ENCODE data around the gene SH3BP4.
"Not testable (repeated sequence)": the region's sequence is repeated elsewhere in the genome, so short reads cannot be mapped to it uniquely, and the experiment has no call there.

Gene SH3BP4

GRCh38 chr2:235010117-235010714 lies 58.4 kb downstream of the SH3BP4 start:
- H3K36me3 ChIP-seq (ENCODE audit: insufficient read depth, low read length): no peaks in the 10 kb centered on the region; the same call in 1 of the 2 replicates
- H3K4me3 ChIP-seq: no peak overlapping the region
- no peaks in the 10 kb centered on the region for H3K9me3 ChIP-seq (ENCODE audit: low read depth, low read length)
- H3K9ac ChIP-seq (ENCODE audit: insufficient read length): no peak overlapping the region
- no peak for TF ChIP-seq POLR2AphosphoS5 (IDR thresholded peaks at IDR 0.05; ENCODE audit: borderline replicate concordance, low read depth, low read length)
- no peak for TF ChIP-seq EZH2 (IDR thresholded peaks at IDR 0.05)
- no peak for TF ChIP-seq FOXP2 (optimal IDR thresholded peaks at IDR 0.05; ENCODE audit: control extremely low read depth, extremely low read length, insufficient read depth)
- H3K27ac ChIP-seq: no peak overlapping the region
- no peak for DNase-seq (ENCODE audit: low read depth, low spot score)

DNA sequence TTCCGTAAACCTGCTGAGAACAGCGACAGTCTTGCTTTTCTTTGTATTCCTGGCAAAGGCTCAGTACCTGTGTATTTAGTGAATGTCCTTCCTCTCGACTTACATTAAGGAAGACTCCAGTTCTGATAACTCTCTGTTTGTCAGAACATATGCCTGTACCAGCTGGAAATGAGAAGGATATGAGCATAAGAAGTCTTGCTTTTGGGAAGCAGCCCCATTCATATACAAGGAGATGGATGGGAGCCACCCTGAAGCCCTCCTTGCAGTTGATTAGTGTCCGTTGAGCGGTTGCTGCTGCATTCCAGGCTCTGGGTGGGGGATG lies 59.8 kb downstream of the SH3BP4 start:
- no peak overlapping the region for H3K27ac ChIP-seq
- DNase-seq (ENCODE audit: low read depth, low spot score): no peak

DNA sequence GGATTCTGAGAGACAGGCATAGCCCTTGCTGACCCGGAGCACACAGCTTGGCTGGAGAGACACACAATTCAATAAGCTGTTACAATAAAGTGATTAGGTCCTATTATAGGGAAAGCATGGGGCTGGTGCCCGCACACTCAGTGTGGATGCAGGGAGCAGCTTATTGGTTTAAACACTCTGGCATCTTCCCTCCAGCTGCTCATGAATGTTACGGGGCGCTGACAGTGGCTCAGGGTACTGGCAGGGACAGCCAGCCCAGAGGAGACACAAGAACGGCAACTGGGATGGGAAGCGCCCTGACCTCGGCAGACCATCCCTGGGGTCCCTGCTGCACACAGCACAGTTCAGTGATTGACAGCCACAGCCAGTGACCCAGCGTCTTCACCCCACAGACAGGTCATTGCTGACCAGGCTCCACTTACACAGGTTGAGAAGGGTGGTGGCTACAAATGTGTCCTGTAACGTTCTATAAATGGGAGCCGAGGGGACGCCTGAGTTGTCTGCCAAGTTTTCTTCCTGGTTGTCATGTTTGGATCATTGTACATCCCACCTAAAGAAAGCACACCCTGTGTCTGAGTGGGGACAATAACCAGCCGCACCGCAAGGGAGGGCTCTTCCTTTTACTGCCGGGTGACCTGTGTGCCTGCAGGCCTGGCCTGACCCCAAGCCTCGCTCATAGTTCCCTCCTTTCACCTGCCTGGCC lies 60.3 kb downstream of the SH3BP4 start:
- H3K9ac ChIP-seq (ENCODE audit: insufficient read length): no peak overlapping the region
- H3K9me3 ChIP-seq (ENCODE audit: low read depth, low read length): no peaks in the 10 kb centered on the region
- H3K36me3 ChIP-seq (ENCODE audit: insufficient read depth, low read length): peaks cover 3% of the 10 kb centered on the region; the same call in 1 of the 2 replicates
- no peak overlapping the region for H3K4me3 ChIP-seq
- no peak overlapping the region for H3K27ac ChIP-seq
- TF ChIP-seq FOXP2 (optimal IDR thresholded peaks at IDR 0.05; ENCODE audit: control extremely low read depth, extremely low read length, insufficient read depth) (no peak), EZH2 (IDR thresholded peaks at IDR 0.05) (no peak), POLR2AphosphoS5 (IDR thresholded peaks at IDR 0.05; ENCODE audit: borderline replicate concordance, low read depth, low read length) (no peak)
- no peak for DNase-seq (ENCODE audit: low read depth, low spot score)

More for the DNA sequence above, 59.8 kb downstream of the SH3BP4 start:
- TF ChIP-seq EZH2 (IDR thresholded peaks at IDR 0.05) (no peak), POLR2AphosphoS5 (IDR thresholded peaks at IDR 0.05; ENCODE audit: borderline replicate concordance, low read depth, low read length) (no peak), FOXP2 (optimal IDR thresholded peaks at IDR 0.05; ENCODE audit: control extremely low read depth, extremely low read length, insufficient read depth) (no peak)
- H3K9me3 ChIP-seq (ENCODE audit: low read depth, low read length): no peaks in the 10 kb centered on the region
- H3K9ac ChIP-seq (ENCODE audit: insufficient read length): no peak overlapping the region
- H3K4me3 ChIP-seq: no peak overlapping the region
- peaks cover 3% of the 10 kb centered on the region; the same call in 1 of the 2 replicates for H3K36me3 ChIP-seq (ENCODE audit: insufficient read depth, low read length)

- Histone ChIP-seq H3K27ac (no peak overlapping the region), H3K9ac (ENCODE audit: insufficient read length) (no peak overlapping the region), H3K36me3 (ENCODE audit: insufficient read depth, low read length) (peaks cover 3% of the 10 kb centered on the region; the same call in 1 of the 2 replicates), H3K9me3 (ENCODE audit: low read depth, low read length) (no peaks in the 10 kb centered on the region), H3K4me3 (no peak overlapping the region)
- DNase-seq (ENCODE audit: low read depth, low spot score): no peak
- TF ChIP-seq POLR2AphosphoS5 (IDR thresholded peaks at IDR 0.05; ENCODE audit: borderline replicate concordance, low read depth, low read length): no peak
- TF ChIP-seq EZH2 (IDR thresholded peaks at IDR 0.05): no peak
- no peak for TF ChIP-seq FOXP2 (optimal IDR thresholded peaks at IDR 0.05; ENCODE audit: control extremely low read depth, extremely low read length, insufficient read depth)
Measured at GRCh38 chr2:235017441-235017840, 65.6 kb downstream of the SH3BP4 start.

- H3K36me3 ChIP-seq (ENCODE audit: insufficient read depth, low read length): peaks cover 3% of the 10 kb centered on the region; the same call in 1 of the 2 replicates
- DNase-seq (ENCODE audit: low read depth, low spot score): no peak
- TF ChIP-seq FOXP2 (optimal IDR thresholded peaks at IDR 0.05; ENCODE audit: control extremely low read depth, extremely low read length, insufficient read depth): no peak
- no peak for TF ChIP-seq POLR2AphosphoS5 (IDR thresholded peaks at IDR 0.05; ENCODE audit: borderline replicate concordance, low read depth, low read length)
- TF ChIP-seq EZH2 (IDR thresholded peaks at IDR 0.05): no peak
- H3K4me3 ChIP-seq: no peak overlapping the region
- H3K9ac ChIP-seq (ENCODE audit: insufficient read length): no peak overlapping the region
- no peaks in the 10 kb centered on the region for H3K9me3 ChIP-seq (ENCODE audit: low read depth, low read length)
- H3K27ac ChIP-seq: no peak overlapping the region
Measured at GRCh38 chr2:235018838-235019237, 67.0 kb downstream of the SH3BP4 start.

DNA sequence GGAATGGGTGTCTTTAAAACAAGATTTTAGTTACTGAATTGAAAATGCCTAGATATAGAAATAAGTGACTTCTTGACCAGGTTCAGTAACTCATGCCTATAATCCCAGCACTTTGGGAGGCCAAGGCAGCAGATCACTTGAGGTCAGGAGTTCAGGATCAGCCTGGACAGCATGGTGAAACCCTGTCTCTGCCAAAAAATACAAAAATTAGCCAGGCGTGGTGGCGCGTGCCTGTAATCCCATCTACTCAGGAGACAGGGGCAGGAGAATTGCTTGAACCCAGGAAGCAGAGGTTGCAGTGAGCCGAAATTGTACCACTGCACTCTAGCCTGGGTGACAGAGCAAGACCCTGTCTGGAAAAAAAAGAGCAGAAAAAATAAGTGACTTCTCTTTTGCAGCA lies 68.3 kb downstream of the SH3BP4 start:
- H3K9ac ChIP-seq (ENCODE audit: insufficient read length); H3K36me3 ChIP-seq (ENCODE audit: insufficient read depth, low read length); DNase-seq (ENCODE audit: low read depth, low spot score); H3K9me3 ChIP-seq (ENCODE audit: low read depth, low read length); H3K27ac ChIP-seq; H3K4me3 ChIP-seq: not testable (repeated sequence)

GRCh38 chr2:235021752-235022151 lies 69.9 kb downstream of the SH3BP4 start:
- Histone ChIP-seq H3K4me3 (no peak overlapping the region), H3K9me3 (ENCODE audit: low read depth, low read length) (no peaks in the 10 kb centered on the region), H3K27ac (no peak overlapping the region), H3K9ac (ENCODE audit: insufficient read length) (no peak overlapping the region), H3K36me3 (ENCODE audit: insufficient read depth, low read length) (no peaks in the 10 kb centered on the region)
- TF ChIP-seq POLR2AphosphoS5 (IDR thresholded peaks at IDR 0.05; ENCODE audit: borderline replicate concordance, low read depth, low read length) (no peak), FOXP2 (optimal IDR thresholded peaks at IDR 0.05; ENCODE audit: control extremely low read depth, extremely low read length, insufficient read depth) (no peak), EZH2 (IDR thresholded peaks at IDR 0.05) (no peak)
- DNase-seq (ENCODE audit: low read depth, low spot score): no peak

DNA sequence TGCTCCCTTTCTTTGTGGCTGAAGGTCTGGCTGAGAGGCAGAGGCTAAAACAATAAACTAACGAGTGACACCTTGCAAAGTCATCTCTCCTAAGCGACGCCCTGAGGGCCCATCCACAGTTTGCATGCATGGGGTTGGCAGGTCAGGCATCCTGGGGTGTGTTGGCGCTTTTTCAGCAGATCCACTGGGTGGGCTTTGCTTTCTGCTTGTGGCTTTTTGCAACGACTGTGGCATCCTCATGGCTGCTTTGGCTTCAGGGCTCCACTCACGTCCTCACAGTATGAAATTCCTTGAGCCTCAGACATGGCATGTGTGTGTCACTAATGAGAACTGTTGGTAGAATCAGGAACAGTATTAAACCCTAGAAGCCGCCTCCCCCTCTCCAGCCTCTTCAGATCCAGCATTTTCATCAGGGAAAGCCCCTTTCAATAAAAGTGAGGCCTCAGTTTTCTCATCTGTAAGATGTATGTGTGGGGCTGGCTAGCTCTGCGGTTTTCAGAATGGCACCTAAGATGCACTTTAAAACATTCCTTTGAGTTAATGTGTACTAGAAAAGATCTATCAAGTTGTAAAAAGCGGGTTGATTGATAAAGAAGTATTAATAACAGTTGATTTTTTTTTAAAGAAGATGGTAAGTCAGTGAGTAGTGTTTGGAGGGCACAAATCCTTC lies 72.5 kb downstream of the SH3BP4 start:
- Histone ChIP-seq H3K4me3 (no peak overlapping the region), H3K27ac (no peak overlapping the region), H3K9ac (ENCODE audit: insufficient read length) (no peak overlapping the region), H3K9me3 (ENCODE audit: low read depth, low read length) (no peaks in the 10 kb centered on the region), H3K36me3 (ENCODE audit: insufficient read depth, low read length) (no peaks in the 10 kb centered on the region)
- no peak for DNase-seq (ENCODE audit: low read depth, low spot score)
- no peak for TF ChIP-seq FOXP2 (optimal IDR thresholded peaks at IDR 0.05; ENCODE audit: control extremely low read depth, extremely low read length, insufficient read depth)
- no peak for TF ChIP-seq EZH2 (IDR thresholded peaks at IDR 0.05)
- TF ChIP-seq POLR2AphosphoS5 (IDR thresholded peaks at IDR 0.05; ENCODE audit: borderline replicate concordance, low read depth, low read length): no peak
